ENCODE data around the gene SELENOO. TPM values are rescaled to one million over a fixed set of nuclear protein-coding genes. Genes with fewer than 3 reads are reported as not detected.

The SELENOO gene
- total and polyA plus RNA-seq, 2 of the 13 experiments (the other 11 are each of a cell fraction or from before 2014, with no cell fraction given), result 14.4 to 19.0 TPM

DNA sequence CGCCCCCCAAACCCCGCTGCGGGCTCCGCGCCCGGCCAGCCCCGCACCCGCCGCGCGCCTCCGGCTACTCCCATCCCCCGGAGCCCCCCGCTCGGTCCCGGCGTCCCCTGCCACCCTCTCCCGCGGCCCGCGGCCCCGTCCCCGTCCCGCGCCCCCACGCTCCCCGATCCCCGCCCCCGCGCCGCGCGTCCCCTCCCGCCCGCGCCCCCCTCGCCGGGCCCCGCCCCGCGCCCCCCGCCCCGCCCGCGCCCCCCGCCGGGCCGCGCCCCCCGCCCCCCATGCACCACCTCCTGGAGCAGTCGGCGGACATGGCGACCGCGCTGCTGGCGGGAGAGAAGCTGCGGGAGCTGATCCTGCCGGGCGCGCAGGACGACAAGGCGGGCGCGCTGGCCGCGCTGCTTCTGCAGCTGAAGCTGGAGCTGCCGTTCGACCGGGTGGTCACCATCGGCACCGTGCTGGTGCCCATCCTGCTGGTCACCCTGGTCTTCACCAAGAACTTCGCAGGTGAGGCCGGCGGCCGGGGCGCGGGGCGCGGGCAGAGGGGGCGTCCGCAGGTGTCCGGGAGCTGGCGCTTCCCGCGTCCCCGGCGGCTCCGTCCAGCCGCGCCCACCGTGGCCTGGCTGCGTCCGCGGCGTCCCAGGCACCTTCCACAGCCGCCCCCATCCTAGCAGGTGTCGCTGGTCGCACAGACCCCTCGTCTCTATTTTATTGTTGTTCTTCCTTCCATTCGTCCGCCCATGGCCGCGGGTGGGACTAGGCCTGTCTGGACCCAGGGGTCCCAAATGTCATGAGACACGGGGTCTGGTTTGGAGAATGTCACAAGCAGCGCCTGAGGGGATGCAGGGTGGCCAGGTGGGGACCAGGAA is 30.1 kb upstream of the SELENOO start, which contains the start of gene PANX2 (continued):
- TF ChIP-seq ZNF784 (CRISPR knock-in tag; IDR thresholded peaks at IDR 0.05; ENCODE audit: borderline replicate concordance), result no peak
- no peak for TF ChIP-seq TP53 (CRISPR knock-in tag; conservative IDR thresholded peaks at IDR 0.05)
- TF ChIP-seq, protein P1, sequence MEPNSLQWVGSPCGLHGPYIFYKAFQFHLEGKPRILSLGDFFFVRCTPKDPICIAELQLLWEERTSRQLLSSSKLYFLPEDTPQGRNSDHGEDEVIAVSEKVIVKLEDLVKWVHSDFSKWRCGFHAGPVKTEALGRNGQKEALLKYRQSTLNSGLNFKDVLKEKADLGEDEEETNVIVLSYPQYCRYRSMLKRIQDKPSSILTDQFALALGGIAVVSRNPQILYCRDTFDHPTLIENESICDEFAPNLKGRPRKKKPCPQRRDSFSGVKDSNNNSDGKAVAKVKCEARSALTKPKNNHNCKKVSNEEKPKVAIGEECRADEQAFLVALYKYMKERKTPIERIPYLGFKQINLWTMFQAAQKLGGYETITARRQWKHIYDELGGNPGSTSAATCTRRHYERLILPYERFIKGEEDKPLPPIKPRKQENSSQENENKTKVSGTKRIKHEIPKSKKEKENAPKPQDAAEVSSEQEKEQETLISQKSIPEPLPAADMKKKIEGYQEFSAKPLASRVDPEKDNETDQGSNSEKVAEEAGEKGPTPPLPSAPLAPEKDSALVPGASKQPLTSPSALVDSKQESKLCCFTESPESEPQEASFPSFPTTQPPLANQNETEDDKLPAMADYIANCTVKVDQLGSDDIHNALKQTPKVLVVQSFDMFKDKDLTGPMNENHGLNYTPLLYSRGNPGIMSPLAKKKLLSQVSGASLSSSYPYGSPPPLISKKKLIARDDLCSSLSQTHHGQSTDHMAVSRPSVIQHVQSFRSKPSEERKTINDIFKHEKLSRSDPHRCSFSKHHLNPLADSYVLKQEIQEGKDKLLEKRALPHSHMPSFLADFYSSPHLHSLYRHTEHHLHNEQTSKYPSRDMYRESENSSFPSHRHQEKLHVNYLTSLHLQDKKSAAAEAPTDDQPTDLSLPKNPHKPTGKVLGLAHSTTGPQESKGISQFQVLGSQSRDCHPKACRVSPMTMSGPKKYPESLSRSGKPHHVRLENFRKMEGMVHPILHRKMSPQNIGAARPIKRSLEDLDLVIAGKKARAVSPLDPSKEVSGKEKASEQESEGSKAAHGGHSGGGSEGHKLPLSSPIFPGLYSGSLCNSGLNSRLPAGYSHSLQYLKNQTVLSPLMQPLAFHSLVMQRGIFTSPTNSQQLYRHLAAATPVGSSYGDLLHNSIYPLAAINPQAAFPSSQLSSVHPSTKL (CRISPR knock-in tag; IDR thresholded peaks at IDR 0.05), result no peak

GRCh38 chr22:50171319-50171964 is 29.4 kb upstream of the SELENOO start:
- ChIA-PET POLR2A (interaction anchor here (1.2 kb wide), 1 partner anchor 15 kb away, joined by 3 read pairs; no protein-coding TSS in a partner anchor), CTCF (ENCODE audit: low intra/inter-chr PET ratio, low total read pairs) (no interaction called here)
- Histone ChIP-seq H3K9me3 (ENCODE audit: low read length) (no peaks in the 10 kb centered on the region), H2AFZ (ENCODE audit: low read length) (no peak overlapping the region), H3K9ac (ENCODE audit: insufficient read depth, low read depth, low read length) (peak overlapping the region; percentile 55), H3K36me3 (replicated peaks in 1 of 2; ENCODE audit: control insufficient read depth in 1 of 2, insufficient read depth in 2 of 2, low read length in 2 of 2) (no peaks in the 10 kb centered on the region), H3K27me3 (ENCODE audit: control insufficient read depth in 1 of 2, insufficient read depth in 2 of 2, low read length in 2 of 2) (peaks cover 0 to 11% of the 10 kb centered on the region in 2 experiments; a peak in 2 of 5 replicates), H3K4me3 (replicated peaks in 1 of 3; ENCODE audit: insufficient read depth in 1 of 3, low read depth in 2 of 3, low read length in 3 of 3) (peak overlapping the region in 1 of 3 experiments; percentile 45; a peak in 2 of 6 replicates), H3K4me1 (ENCODE audit: insufficient read depth, low read length) (peaks cover 19% of the 10 kb centered on the region), H4K20me1 (ENCODE audit: insufficient read depth, low read length) (no peaks in the 10 kb centered on the region), H3K27ac (ENCODE audit: extremely low read length, insufficient read depth, low read length) (peak overlapping the region; percentile 45), H3K4me2 (ENCODE audit: low read depth, low read length) (peak overlapping the region; percentile 64), H3K79me2 (ENCODE audit: insufficient read depth, low read length) (no peaks in the 10 kb centered on the region)
- ATAC-seq (peak; percentile 37), DNase-seq (ENCODE audit: low spot score) (no peak), FAIRE-seq (no peak)
- in situ Hi-C loops (cut with HindIII; ENCODE audit: extremely low pct_ligation_motif_present, low pct_unique_long_range_greater_than_20kb), result no loop called here
- BruUV-seq (replicated peaks), result TSS peak; percentile 54
- WGBS (ENCODE audit: low lambda C conversion rate), result 13% methylated on average over 2 of the region's 15 CpGs
- intact Hi-C loops (cut with micrococcal nuclease; ENCODE audit: unreplicated experiment), result no loop called here
- TF ChIP-seq, protein P2, sequence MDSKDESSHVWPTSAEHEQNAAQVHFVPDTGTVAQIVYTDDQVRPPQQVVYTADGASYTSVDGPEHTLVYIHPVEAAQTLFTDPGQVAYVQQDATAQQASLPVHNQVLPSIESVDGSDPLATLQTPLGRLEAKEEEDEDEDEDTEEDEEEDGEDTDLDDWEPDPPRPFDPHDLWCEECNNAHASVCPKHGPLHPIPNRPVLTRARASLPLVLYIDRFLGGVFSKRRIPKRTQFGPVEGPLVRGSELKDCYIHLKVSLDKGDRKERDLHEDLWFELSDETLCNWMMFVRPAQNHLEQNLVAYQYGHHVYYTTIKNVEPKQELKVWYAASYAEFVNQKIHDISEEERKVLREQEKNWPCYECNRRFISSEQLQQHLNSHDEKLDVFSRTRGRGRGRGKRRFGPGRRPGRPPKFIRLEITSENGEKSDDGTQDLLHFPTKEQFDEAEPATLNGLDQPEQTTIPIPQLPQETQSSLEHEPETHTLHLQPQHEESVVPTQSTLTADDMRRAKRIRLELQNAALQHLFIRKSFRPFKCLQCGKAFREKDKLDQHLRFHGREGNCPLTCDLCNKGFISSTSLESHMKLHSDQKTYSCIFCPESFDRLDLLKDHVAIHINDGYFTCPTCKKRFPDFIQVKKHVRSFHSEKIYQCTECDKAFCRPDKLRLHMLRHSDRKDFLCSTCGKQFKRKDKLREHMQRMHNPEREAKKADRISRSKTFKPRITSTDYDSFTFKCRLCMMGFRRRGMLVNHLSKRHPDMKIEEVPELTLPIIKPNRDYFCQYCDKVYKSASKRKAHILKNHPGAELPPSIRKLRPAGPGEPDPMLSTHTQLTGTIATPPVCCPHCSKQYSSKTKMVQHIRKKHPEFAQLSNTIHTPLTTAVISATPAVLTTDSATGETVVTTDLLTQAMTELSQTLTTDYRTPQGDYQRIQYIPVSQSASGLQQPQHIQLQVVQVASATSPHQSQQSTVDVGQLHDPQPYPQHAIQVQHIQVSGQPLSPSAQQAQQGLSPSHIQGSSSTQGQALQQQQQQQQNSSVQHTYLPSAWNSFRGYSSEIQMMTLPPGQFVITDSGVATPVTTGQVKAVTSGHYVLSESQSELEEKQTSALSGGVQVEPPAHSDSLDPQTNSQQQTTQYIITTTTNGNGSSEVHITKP (CRISPR knock-in tag; IDR thresholded peaks at IDR 0.05; ENCODE audit: low read depth), result no peak
- TF ChIP-seq, protein P3, sequence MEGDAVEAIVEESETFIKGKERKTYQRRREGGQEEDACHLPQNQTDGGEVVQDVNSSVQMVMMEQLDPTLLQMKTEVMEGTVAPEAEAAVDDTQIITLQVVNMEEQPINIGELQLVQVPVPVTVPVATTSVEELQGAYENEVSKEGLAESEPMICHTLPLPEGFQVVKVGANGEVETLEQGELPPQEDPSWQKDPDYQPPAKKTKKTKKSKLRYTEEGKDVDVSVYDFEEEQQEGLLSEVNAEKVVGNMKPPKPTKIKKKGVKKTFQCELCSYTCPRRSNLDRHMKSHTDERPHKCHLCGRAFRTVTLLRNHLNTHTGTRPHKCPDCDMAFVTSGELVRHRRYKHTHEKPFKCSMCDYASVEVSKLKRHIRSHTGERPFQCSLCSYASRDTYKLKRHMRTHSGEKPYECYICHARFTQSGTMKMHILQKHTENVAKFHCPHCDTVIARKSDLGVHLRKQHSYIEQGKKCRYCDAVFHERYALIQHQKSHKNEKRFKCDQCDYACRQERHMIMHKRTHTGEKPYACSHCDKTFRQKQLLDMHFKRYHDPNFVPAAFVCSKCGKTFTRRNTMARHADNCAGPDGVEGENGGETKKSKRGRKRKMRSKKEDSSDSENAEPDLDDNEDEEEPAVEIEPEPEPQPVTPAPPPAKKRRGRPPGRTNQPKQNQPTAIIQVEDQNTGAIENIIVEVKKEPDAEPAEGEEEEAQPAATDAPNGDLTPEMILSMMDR (CRISPR knock-in tag; IDR thresholded peaks at IDR 0.05), result no peak
- TF ChIP-seq TARDBP (CRISPR knock-in tag; IDR thresholded peaks at IDR 0.05) (no peak), MBNL3 (CRISPR knock-in tag; conservative IDR thresholded peaks at IDR 0.05) (no peak)

All from HepG2 (cell line).